ENCODE measurements around the gene EFHD2.
"Not testable (repeated sequence)": the region's sequence is repeated elsewhere in the genome, so short reads cannot be mapped to it uniquely, and the experiment has no call there.

The EFHD2 gene, protein sequence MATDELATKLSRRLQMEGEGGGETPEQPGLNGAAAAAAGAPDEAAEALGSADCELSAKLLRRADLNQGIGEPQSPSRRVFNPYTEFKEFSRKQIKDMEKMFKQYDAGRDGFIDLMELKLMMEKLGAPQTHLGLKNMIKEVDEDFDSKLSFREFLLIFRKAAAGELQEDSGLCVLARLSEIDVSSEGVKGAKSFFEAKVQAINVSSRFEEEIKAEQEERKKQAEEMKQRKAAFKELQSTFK
- 34.8 to 65.8 (median 59.0) reads per million in 3 experiments for total RNA-seq

DNA sequence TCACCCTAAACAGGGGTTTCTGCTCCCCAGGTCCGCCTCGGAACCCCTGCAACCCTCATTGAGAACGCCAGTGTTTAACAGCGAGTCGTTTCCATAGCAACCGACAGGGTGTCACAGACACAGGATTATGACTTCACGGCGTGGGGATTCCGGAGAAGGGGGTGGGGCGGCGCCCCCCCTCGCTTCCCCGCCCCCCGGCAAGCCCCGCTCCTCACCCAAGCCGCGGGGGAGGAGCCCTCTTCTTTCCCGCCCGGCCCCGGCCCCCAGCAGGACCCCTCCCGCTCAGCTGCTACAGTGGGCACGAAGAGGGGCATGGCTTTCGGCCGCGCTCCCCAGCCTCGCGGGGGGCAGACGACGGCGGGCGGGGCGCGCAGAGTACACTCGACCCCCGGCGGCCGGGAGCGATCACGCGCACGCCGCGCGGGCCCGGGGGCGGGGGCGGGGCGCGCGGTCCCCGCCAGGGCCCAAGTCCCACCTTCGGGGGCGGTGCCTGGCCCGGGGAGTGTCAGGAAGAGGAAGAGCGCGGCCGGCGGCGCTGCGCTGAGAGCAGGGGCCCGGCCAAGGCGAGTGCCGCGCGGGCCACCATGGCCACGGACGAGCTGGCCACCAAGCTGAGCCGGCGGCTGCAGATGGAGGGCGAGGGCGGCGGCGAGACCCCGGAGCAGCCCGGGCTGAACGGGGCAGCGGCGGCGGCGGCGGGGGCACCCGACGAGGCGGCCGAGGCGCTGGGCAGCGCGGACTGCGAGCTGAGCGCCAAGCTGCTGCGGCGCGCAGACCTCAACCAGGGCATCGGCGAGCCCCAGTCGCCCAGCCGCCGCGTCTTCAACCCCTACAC, at the start of gene EFHD2:
Gene EFHD2, plus strand, starts transcription at position 501 of the 835 bp plus-strand sequence. Its CDS starts 84 bp downstream, at position 585.
- DNase-seq = peak; percentile 84

DNA sequence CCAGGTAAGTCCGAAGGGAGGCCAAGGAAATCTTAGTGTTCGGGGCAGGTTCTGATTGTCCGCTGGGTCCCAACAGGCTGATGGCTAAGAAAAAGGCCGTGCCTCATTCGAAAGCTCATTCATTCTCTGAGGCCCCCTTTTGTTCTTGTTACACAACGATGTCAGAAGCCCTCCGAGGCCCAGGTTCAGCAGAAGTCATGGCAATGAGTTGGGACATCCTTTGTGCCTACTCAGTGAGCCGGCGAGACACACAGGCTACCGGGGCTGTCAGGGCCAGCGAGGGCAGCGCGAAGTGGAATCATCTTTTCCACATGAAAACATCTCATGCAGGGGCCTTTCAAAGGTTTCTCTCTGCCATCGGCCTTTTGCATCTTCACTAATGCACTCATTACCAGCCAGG, 49.0 kb upstream of the EFHD2 start:
- DNase-seq = no peak

DNA sequence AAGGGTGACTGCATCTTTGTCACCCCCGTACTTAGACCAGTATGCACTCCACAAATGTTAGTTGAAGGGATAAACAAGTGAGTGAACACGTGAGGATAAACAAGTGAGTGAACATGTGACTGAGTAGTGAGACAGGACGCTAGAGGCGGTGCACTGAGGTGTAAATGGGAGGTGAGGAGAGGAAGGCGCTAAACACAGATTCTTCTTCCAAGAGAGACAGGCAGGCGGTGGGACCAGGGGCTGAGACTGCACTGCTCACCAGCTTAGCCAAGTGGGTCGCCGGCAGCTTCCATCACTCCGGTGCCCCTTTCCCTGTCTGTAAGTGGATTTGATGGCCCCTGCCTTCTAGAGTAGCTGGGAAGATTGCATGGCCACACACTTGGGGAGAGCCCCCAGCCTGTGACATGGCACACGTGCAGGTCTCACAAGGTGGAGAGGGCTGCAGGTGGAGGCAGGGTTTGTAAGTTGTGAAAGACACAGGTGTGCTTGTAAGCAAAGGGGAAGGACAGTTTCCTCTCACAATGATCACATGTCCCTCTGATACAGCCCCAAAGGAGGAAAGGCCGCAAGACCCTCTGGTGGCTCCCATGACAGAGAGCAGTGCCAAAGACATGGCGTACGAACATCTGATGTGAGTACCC, 47.5 kb upstream of the EFHD2 start:
- DNase-seq = no peak

DNA sequence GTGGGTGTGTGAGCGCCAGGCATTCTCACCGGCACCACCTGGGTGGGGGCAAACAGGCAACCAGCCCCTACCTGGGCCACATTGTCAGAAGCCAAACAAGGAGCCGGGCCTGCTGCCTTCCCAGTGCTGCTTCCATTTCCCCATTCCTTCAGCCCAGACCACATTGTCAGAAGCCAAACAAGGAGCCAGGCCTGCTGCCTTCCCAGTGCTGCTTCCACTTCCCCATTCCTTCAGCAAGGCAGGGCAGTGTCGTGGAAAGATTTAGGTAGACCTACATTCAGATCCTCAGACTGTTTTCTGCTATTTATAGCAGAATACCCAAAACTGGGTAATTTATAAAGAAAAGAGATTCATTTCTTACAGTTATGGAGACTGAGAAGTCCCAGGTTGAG, 47.0 kb upstream of the EFHD2 start:
- no peak for DNase-seq

DNA sequence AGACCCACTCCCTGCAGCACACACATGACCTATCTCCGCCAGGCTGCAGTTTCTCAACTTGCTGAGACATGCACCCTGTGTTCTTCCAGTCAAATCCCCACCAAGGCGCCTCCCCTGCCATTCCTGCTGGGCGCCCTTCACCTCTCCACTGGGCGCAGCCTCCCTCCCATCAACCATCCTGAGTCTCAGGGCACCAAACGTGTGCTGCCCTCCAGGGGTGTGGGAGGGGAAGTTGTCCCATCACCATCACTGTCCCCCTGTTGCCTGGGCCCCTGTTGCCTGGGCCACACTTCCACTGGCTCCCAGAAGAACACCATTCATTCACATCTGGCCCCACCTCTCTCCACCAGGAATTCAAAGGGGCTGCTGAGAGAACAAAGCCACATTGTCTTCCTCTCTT, 44.9 kb upstream of the EFHD2 start:
- DNase-seq = no peak

DNA sequence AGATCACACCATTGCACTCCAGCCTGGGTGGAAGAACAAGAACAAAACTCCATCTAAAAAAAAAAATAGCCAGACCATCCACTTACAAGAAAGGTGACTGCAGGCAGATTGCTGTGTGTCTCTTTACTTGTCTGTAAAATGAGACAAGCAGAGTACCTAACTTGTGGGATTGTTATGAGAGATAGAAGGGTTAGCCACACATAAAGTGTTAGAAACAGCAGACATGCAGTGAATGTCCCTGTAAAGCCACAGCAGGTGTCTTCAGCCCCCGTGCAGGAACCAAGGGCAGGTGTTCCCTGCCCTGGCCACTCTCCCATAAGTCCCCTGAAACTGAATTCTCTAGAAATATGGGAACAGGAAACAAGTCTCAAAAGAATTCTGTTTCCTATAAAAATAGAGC, 40.8 kb upstream of the EFHD2 start:
- DNase-seq = no peak

DNA sequence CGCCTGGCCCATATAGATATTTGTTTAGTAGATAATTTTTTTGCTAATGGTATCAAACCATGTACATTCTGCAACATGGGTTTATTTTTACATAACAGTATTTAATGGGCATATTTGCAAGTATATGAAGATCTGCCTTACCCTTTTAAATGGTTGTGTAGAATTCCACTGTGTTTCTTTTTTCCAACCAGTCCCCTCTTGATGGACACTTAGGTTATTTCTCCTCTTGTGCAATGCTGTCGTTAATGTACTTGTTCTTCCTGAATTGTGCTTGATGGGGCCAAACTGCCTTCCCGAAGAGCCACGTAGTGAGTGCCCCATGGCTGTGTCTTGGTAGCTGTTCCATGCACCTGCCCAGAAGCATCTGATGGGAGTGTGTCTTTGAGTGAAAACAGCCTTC, 39.4 kb upstream of the EFHD2 start:
- no peak for DNase-seq

DNA sequence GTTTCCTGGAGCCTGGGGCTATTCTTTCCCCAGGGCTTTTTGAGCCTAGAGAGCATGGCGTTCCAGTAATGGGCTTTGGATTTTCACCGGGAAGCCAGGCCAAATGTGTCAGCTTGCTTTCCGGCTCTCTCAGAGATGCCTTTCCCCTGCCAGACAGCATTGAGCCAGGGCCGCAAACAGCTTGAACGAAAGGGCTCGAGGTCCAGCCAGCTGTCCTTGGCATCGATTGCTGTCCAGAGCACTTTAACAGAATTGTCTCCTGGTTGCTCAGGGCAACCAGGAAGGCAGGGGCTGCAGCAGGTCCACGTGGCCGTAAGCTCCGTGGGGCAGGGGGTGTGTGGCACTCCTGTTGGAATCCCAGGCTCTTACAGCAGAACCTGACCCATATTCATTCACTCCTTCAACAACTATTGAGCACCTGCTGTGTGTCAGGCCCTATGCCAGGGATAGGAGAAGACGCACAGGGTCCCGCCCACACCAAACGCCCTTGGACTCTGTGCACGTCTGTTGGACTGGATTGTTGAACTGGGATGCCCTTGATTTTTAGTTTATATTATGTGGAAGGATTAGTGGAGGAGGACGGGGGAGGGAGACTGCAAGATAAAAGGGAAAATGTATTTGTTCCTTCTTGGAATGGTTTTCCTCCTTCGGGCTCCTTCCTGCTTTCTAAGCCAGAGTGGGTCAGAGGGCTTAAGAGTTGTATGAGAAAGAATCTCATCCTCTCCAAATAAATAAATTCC, 38.7 kb upstream of the EFHD2 start:
- no peak for DNase-seq

DNA sequence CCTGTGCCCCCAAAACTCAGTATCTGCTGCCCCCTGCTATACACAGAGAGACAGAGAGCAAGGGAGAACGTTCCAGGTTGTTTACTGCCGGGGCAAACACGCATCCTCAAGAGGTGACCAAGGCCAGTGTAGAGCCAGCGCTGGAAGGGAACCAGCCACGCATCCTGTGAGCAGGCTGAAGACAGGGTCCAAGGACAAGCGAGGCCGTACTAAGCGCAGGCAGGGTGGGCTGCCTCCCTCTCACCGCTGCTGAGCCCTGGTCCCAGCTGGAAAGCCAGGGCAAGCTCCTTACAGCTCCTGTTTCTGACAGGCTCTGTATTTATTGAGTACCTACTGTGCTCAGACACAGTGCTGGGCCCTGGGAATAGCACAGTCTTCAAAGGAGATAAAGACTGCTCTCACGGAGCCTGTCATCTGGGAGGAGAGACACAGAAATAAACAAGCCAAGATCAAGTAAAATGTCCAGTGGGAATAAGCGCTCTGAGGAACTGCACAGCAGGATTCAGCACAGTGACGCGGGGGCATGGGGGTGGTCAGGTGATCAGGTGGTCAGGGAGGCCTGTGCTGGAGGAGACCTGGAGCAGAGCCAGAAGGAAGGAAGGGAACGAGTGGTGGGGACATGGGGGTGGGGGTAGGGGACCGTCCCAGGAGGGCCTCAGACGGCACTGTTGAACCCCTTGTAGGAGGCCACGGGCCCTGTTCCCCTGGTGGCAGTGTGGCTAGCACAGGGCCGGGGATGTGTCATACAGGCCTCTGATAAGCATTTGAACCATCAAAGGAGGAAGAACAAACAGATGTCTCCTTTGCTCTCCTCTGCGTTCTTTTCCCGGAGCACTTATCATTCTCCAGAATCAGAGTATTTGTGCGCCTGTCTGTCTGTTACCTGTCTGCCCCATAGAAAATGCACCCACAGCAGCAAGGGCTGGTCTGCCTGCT, 37.8 kb upstream of the EFHD2 start:
- DNase-seq = no peak

DNA sequence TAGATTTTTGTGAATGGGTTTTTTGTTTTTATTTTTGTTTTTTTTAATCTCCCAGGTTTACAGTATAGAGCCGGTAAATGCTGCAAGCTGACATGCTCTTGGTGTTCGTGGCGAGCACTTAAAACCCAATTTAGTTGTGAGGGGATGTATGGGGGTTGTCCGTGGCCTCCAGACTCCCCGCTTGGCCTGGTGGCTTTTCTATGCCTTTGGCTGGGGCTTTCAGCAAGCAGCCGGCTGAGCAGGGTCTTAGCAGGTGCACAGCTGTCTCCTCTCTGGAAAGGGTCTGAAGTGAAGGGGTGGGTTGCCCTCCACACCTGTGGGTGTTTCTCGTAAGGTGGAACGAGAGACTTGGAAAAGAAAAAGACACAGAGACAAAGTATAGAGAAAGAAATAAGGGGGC, 31.0 kb upstream of the EFHD2 start:
- DNase-seq = no peak

DNA sequence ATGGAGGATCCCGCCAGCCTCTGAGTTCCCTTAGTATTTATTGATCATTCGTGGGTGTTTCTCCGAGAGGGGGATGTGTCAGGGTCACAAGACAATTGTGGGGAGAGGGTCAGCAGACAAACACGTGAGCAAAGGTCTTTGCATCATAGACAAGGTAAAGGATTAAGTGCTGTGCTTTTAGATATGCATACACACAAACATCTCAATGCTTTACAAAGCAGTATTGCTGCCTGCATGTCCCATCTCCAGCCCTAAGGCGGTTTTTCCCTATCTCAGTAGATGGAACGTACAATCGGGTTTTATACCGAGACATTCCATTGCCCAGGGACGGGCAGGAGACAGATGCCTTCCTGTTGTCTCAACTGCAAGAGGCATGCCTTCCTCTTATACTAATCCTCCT, 30.5 kb upstream of the EFHD2 start:
- not testable (repeated sequence) for DNase-seq

DNA sequence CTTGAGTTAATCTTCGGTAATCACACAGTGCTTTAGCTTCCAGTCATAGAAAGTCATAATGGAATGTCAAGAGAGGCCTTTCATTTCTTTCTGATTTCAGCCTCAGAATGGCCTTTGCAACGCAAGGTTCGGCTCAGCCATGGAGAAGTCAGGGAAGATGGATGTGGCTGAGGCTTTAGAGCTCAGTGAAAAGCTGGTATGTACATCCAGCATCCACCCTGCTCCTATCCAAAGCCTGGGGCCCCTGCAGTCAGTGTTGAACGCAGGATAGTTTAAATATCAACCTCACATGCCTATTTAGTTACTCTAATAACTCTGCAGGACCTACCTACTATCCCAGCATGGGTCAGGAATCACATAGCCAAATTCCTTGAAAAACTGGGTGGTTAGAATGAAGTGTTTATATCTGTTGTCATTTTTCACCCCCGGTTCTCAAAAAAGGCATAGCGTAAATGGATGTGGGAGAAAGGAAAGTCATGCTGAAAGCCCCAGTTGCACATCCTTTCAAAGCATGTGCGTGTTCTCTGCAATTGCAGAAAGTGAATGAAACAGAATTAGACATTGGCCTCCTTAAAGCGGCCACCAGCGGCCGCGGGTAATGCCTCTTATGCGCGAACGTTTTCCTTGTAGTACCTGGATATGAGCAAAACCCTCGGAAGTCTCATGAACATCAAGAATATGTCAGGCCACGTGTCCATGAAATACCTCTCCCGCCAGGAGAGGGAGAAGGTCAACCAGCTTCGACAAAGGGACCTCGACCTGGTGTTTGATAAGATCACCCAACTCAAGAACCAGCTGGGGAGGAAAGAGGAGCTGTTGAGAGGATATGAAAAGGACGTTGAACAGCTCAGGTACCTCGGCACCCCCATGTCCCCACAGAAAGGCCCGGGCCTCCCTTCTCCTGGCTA, 28.8 kb upstream of the EFHD2 start:
- no peak for DNase-seq

DNA sequence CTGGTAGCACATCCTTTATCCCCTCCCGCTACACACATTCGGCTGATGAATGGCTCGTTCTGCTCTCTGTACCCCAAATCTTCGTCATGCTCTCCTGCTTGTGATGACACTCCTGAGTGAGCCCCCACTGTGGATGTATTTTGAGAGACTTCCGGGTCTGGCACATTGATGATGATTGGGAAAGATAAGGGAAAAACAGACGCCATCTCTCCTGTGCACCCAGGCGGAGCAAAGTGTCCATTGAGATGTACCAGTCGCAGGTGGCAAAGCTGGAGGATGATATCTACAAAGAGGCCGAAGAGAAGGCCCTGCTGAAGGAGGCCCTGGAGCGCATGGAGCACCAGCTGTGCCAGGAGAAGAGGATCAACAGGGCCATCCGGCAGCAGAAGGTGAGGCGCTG, 27.9 kb upstream of the EFHD2 start:
- DNase-seq = no peak

DNA sequence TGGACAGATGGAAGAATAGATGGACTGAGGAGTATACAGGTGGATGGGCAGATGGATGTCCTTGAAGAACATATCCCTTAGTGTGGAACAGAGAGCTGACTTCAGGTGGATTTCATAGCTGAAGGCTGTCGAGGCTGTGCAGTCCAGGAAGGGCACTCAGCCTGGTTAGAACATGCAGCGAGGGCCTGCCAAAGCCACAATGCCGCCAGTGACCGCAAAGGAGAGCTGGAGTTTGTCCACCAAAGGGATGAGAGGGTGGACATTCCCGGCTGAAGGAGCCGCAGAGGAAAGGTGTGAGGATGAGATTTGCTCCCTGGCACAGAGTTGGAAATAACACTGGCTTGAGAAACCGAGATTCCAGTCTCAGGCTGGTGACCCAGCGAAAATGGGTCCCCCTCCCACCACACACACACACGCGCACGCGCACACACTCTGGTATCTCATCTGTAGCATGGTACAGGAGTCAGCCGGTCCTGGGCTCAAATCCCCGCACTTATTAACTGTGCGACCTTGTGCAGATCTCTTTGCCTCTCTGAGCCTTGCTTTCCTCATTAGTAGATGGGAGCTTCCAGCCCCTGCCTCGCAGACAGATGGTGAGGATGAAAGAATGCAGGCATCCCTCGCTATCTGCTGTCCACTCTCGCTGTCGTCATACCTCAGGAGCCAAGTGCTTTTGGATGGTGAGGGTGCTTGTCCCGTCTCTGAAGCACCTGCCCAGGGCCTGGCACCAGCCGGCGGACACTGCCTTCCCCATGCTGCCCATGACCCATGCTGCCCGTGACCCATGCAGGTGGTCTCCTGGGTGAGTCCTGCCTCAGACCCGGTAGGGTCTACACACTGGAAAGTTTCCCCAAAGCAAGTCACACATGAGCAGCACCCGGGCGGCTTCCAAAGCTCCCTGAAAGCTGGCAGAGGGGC, 26.8 kb upstream of the EFHD2 start:
- DNase-seq = no peak

DNA sequence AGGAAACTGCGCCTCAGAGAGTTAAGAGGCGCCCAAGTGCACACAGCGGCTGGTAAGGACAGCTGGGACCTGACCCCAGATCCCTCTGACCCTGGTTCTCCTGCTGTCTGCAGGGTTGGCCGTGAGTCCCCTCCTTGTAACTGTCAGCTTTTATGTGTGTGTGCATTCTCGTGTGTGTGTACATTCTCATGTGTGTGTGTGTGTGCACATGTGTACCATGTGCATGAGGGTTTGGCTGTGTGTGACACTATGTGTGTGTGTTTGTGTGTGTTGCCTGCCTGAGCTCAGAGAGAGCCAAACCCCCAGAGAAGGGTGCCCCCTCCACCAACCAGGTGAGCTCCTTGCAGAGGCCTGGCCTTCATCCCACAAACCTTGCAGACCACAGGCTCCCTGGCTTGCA, 25.9 kb upstream of the EFHD2 start:
- no peak for DNase-seq

DNA sequence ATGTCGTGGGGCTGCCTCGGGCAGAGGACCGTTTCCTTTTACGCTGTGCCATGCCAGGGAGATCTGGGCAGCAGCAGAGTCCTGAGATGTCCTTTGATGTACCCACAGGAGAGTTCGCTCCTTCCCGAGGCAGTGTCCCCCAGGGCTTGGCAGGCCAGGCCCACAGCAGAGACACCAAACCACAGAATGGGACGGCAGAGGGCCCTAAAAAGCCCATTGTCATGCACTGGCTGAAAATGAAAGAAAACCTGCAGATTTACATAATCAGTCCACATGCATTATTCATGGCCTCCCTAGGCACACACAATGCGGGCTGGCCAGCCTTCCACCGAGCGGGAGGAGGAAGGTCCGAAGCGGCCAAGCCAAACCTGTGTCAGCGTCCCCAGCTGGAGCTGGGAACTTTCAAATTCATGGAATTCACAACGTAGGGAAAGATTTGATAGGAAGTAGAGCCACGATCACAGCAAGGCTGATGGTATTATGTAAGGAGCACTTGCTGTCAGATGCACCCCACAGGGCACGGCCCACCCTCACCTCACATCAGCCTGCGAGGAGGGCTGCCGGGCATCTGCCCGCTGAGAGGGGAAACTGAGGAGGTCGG, 25.3 kb upstream of the EFHD2 start:
- no peak for DNase-seq

DNA sequence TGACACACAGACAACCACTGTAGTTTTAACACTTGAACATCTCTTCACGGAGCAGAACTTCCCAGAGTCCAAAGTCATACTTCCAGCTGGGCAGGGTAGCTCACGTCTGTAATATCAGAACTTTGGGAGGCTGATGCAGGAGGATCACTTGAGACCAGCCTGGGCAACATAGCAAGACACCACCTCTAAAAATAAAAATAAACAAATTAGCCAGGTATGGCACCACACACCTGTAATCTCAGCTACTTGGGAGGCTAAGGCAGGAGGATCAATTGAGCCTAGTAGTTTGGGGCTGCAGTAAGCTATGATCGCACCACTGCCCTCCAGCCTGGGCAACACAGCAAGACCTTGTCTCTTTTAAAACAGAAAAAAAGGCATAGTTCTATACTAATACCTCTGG, 24.3 kb upstream of the EFHD2 start:
- DNase-seq = no peak

DNA sequence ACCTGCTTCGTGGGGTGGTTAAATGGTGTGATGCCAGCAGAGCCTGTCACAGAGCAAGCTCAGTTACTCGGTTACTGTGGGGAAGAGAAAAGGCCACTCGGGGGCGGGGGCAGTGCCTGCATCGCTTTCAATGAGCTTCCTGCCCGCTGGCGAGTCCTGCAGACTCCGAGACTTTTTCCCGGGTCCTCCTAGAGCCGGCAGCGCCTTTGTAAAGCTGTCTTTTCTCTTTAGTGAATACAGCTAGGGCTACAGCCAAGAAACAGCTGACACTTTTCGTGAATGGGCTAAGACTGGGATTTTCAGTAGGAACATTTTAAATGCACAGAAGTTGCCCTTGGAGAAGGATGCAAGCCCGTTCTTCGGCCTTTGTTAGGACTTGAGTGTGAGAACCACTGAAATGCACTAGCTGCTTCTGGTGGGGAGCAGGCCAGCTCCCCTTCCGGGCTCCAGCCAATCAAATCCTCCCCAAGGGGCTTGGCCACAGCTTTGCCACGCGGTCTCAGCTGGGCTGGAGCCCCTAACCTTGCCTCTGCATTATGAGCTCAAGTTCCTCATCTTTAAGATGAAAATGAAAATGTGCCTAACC, 23.4 kb upstream of the EFHD2 start:
- no peak for DNase-seq
